DOHH2 (cell line): ENCODE results near the gene EFCAB7.

ENCODE experiments used
- CTCF ChIP-seq: fragments of 200-600 bp; sonication (generic); IDR thresholded peaks from one replicate; pipeline ENCODE4 v1.5.1; 2014; ENCODE audit warnings: antibody characterized with exemption, mild to moderate bottlenecking, low read depth, low read length; ENCODE audit not compliant: poor library complexity, severe bottlenecking
- EZH2phosphoT487 ChIP-seq: fragments of 200-600 bp; sonication (generic); IDR thresholded peaks from 2 replicates; pipeline ENCODE4 v1.6.1; 2017; ENCODE audit warnings: borderline replicate concordance, mild to moderate bottlenecking, antibody characterized with exemption, low read length, moderate library complexity, mixed read lengths

- TF ChIP-seq CTCF (no peak), EZH2phosphoT487 (no peak)
Observed at GRCh38 chr1:63555480-63555879, 32.2 kb downstream of the EFCAB7 start.
